ENCODE data around the gene FLCN. TPM values are rescaled to one million over a fixed set of nuclear protein-coding genes. Genes with fewer than 3 reads are reported as not detected.

Gene FLCN
- total and polyA plus RNA-seq, 2 experiments from 2014 or later = 12.1 to 36.6 TPM

DNA sequence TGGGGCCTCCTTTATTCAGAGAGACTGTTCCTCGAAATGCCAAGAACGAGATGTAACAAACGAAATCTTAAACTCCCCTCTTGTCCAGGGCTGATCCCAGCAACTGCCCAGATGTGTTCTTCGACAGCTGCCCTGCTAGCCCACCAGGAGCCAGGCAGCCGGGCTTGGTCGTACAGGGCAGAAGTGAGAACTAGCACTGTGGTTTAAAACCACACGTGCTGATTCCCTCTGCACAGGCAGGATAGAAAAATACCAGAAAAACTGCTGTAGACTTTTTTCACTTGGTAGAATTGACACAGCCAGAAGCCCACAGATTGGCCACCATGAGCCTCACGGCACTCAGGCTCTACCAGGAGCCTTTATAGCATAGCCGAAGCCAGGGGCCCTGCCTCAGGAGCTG lies 64.0 kb downstream of the FLCN start:
- no peak overlapping the region for H2AFZ ChIP-seq
- no peaks in the 10 kb centered on the region for H3K4me1 ChIP-seq (ENCODE audit: insufficient read depth)
- H3K9me3 Mint-ChIP-seq = no peaks in the 10 kb centered on the region
- H3K4me1 Mint-ChIP-seq = peaks cover 11% of the 10 kb centered on the region
- no peaks in the 10 kb centered on the region for H3K9me2 ChIP-seq (ENCODE audit: insufficient read depth)
- H3K36me3 ChIP-seq (ENCODE audit: insufficient read depth) = no peaks in the 10 kb centered on the region; the same call in 1 of the 2 replicates
- H3F3A ChIP-seq (replicated peaks; ENCODE audit: low read depth) = no peaks in the 10 kb centered on the region
- H3K79me2 ChIP-seq (replicated peaks; ENCODE audit: insufficient read depth) = no peaks in the 10 kb centered on the region
- no peaks in the 10 kb centered on the region; the same call in 1 of the 2 replicates for H4K20me1 ChIP-seq (replicated peaks; ENCODE audit: insufficient read depth)
- TF ChIP-seq, protein P1, sequence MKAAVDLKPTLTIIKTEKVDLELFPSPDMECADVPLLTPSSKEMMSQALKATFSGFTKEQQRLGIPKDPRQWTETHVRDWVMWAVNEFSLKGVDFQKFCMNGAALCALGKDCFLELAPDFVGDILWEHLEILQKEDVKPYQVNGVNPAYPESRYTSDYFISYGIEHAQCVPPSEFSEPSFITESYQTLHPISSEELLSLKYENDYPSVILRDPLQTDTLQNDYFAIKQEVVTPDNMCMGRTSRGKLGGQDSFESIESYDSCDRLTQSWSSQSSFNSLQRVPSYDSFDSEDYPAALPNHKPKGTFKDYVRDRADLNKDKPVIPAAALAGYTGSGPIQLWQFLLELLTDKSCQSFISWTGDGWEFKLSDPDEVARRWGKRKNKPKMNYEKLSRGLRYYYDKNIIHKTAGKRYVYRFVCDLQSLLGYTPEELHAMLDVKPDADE (IDR thresholded peaks at IDR 0.05) = no peak
- TF ChIP-seq, protein P2, sequence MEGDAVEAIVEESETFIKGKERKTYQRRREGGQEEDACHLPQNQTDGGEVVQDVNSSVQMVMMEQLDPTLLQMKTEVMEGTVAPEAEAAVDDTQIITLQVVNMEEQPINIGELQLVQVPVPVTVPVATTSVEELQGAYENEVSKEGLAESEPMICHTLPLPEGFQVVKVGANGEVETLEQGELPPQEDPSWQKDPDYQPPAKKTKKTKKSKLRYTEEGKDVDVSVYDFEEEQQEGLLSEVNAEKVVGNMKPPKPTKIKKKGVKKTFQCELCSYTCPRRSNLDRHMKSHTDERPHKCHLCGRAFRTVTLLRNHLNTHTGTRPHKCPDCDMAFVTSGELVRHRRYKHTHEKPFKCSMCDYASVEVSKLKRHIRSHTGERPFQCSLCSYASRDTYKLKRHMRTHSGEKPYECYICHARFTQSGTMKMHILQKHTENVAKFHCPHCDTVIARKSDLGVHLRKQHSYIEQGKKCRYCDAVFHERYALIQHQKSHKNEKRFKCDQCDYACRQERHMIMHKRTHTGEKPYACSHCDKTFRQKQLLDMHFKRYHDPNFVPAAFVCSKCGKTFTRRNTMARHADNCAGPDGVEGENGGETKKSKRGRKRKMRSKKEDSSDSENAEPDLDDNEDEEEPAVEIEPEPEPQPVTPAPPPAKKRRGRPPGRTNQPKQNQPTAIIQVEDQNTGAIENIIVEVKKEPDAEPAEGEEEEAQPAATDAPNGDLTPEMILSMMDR (conservative IDR thresholded peaks at IDR 0.05; ENCODE audit: low read depth in 2 of 2) = no peak
- ATAC-seq = no peak
- no peak overlapping the region for H3K4me2 ChIP-seq
- no peak for DNase-seq (ENCODE audit: low spot score)
- no peak overlapping the region for H3K27ac ChIP-seq (ENCODE audit: low read depth)
- peaks cover 7% of the 10 kb centered on the region for H3K27me3 Mint-ChIP-seq (ENCODE audit: insufficient read depth, low read depth, poor library complexity)
- H3K36me3 Mint-ChIP-seq (ENCODE audit: low read depth) = peaks cover 34% of the 10 kb centered on the region
- no peak overlapping the region for H3K4me3 Mint-ChIP-seq
- H3K27ac Mint-ChIP-seq = no peak overlapping the region
- no peak overlapping the region for H3K4me3 ChIP-seq
- no peaks in the 10 kb centered on the region for H3K27me3 ChIP-seq (ENCODE audit: insufficient read depth)

DNA sequence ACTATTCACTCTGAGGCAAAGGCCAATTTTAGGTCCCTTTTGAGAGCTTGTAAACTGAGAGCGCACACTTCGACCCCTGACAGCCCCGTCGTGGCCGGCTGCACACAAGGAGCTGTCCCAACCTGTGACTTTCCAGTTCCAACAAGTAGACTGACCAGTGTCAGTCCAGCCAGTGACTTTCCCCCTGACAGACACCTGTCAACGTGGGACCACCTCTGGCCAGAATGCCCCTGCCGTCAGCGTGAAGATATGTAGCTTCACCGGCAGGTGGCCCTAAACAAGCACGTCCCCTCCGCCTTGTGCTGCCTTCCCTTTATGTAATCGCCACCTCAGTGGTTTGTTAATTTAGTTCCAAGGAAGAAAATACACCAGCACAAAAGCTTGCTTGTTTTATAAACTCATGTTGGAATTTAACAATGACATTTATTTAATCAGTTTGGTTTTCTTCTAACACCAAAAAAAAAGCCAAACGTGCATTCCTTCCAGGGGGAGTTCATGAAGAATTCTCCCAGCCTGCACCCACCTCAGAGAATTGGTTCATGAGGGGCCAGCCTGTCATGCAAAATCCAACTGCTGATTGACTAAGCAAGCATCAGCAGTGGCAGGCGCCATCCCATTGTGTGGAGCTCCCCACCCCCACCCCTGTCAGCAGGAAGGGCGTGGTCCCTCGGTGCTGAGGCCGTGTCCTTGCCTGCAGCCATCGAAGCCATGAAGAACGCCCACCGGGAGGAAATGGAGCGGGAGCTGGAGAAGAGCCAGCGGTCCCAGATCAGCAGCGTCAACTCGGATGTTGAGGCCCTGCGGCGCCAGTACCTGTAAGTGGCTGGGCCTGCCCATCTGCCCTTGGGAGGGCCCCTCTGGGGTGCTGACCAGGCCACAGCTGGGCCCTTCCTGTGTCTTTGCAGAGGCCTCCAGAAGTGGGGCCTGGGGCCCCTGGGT lies 64.7 kb downstream of the FLCN start:
- DNase-seq (ENCODE audit: low spot score) (peak; percentile 29), ATAC-seq (peak; percentile 46)

More for the DNA sequence above, 64.7 kb downstream of the FLCN start:
- Histone ChIP-seq H2AFZ (no peak overlapping the region), H3K4me1 (ENCODE audit: insufficient read depth) (no peaks in the 10 kb centered on the region), H3K4me2 (no peak overlapping the region), H3K9me2 (ENCODE audit: insufficient read depth) (no peaks in the 10 kb centered on the region), H3K4me3 (no peak overlapping the region), H3K79me2 (replicated peaks; ENCODE audit: insufficient read depth) (no peaks in the 10 kb centered on the region), H3K27ac (ENCODE audit: low read depth) (no peak overlapping the region), H3K27me3 (ENCODE audit: insufficient read depth) (no peaks in the 10 kb centered on the region), H3F3A (replicated peaks; ENCODE audit: low read depth) (no peaks in the 10 kb centered on the region), H4K20me1 (replicated peaks; ENCODE audit: insufficient read depth) (no peaks in the 10 kb centered on the region; the same call in 1 of the 2 replicates), H3K36me3 (ENCODE audit: insufficient read depth) (no peaks in the 10 kb centered on the region; the same call in 1 of the 2 replicates)
- H3K36me3 Mint-ChIP-seq (ENCODE audit: low read depth) = peaks cover 30% of the 10 kb centered on the region
- H3K9me3 Mint-ChIP-seq = no peaks in the 10 kb centered on the region
- H3K27me3 Mint-ChIP-seq (ENCODE audit: insufficient read depth, low read depth, poor library complexity) = peaks cover 9% of the 10 kb centered on the region
- no peak overlapping the region for H3K27ac Mint-ChIP-seq
- TF ChIP-seq, protein P3, sequence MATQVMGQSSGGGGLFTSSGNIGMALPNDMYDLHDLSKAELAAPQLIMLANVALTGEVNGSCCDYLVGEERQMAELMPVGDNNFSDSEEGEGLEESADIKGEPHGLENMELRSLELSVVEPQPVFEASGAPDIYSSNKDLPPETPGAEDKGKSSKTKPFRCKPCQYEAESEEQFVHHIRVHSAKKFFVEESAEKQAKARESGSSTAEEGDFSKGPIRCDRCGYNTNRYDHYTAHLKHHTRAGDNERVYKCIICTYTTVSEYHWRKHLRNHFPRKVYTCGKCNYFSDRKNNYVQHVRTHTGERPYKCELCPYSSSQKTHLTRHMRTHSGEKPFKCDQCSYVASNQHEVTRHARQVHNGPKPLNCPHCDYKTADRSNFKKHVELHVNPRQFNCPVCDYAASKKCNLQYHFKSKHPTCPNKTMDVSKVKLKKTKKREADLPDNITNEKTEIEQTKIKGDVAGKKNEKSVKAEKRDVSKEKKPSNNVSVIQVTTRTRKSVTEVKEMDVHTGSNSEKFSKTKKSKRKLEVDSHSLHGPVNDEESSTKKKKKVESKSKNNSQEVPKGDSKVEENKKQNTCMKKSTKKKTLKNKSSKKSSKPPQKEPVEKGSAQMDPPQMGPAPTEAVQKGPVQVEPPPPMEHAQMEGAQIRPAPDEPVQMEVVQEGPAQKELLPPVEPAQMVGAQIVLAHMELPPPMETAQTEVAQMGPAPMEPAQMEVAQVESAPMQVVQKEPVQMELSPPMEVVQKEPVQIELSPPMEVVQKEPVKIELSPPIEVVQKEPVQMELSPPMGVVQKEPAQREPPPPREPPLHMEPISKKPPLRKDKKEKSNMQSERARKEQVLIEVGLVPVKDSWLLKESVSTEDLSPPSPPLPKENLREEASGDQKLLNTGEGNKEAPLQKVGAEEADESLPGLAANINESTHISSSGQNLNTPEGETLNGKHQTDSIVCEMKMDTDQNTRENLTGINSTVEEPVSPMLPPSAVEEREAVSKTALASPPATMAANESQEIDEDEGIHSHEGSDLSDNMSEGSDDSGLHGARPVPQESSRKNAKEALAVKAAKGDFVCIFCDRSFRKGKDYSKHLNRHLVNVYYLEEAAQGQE (IDR thresholded peaks at IDR 0.05; ENCODE audit: unreplicated experiment) = no peak
- no peak for TF ChIP-seq CREB1 (CRISPR knock-in tag; IDR thresholded peaks at IDR 0.05; ENCODE audit: low read depth)
- TF ChIP-seq POLR2AphosphoS5 (IDR thresholded peaks at IDR 0.05; ENCODE audit: low read depth) = no peak
- TF ChIP-seq, protein P2 (conservative IDR thresholded peaks at IDR 0.05; ENCODE audit: low read depth in 2 of 2) = peak; percentile 9 to 28; a peak in 1 of 4 replicates
- TF ChIP-seq, protein P1 (IDR thresholded peaks at IDR 0.05) = no peak
- TF ChIP-seq STAT1 (IDR thresholded peaks at IDR 0.05; ENCODE audit: unreplicated experiment) = no peak
- H3K4me1 Mint-ChIP-seq = peaks cover 11% of the 10 kb centered on the region
- no peak overlapping the region for H3K4me3 Mint-ChIP-seq

Measured in GM23338 (cell line).